RCC 7860 (cell line): ENCODE results near the gene LRMDA.

Source experiments
- DNase-seq: peaks from one replicate; pipeline ENCODE4 v3.0.0-alpha.2; 2015; ENCODE audit warnings: low spot score
- FAIRE-seq: peaks from 2 replicates; lab custom pipeline; 2012; peaks lifted over from hg19 to GRCh38; lab: Jason Lieb, UNC

The LRMDA gene

GRCh38 chr10:75928231-75928630 is 496.8 kb downstream of the LRMDA start:
- no peak for FAIRE-seq
- DNase-seq, result no peak

DNA sequence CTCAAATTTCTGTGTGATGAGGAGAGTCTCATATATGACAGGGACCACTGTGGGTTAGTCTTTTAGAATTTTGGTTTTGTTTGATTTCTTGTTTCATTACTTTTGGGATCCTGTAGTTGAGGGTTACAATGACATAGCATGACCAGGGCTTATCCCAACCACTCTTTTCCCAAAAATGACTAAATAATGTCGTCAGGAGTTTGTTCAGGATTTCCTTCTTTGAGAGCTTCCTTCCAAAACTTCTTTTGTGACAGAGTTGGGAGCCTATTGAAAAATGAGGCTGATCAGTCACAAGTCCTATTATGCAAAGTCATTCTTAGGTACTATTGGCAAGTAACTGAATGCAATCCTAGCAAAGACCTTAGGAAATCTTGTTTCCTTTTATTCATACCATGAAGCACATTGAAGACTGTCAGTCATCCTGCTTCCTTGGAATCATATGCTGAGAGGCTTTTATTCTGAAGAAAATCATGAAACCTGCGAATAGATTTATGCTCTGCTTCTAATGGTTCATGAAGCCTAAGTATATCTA is 498.3 kb downstream of the LRMDA start:
- FAIRE-seq (no peak), DNase-seq (no peak)

GRCh38 chr10:75932921-75933320 is 501.5 kb downstream of the LRMDA start:
- FAIRE-seq, result no peak
- no peak for DNase-seq

GRCh38 chr10:75935240-75935639 is 503.8 kb downstream of the LRMDA start:
- FAIRE-seq (no peak), DNase-seq (no peak)

DNA sequence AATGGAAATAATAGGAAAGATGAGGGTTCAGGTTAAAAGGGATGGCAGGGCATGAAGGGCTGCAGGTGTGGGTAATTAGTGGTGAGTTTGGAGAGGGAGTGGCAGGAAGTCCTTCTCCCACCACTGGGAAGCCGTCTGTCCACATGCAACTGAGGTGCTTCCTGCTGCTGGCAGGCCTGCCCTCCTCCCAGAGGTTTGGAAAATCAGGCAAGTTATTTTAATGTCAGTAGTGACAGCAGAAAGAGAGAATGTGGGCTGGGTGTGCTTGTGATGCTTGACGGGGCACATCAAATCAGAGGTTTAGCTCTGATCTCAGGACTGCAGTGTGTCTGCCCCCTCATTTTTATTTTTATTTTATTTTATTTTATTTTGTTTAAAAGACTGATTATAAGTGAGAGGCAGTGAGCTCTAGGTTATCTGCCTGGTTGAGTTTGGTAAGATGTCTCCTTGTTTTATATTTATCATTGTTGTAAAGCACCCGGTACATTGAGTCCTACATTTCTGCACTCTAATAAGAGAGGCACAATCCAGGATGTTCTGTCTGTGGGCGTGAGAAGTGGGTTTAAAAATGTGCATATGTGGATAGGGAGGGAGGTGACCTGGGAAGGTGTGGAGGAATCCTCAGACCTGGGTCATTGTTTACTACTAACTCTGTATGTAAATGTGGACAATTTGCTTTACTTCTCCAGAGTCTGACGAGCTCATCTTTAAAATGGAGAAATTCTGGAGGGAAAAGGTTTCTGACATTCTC is 504.4 kb downstream of the LRMDA start:
- FAIRE-seq (no peak), DNase-seq (no peak)

- FAIRE-seq (no peak), DNase-seq (no peak)
These were observed 505.4 kb downstream of the LRMDA start for GRCh38 chr10:75936841-75937240.

- no peak for DNase-seq
These were observed 506.4 kb downstream of the LRMDA start for GRCh38 chr10:75937823-75938222.

GRCh38 chr10:75938380-75939122 is 507.1 kb downstream of the LRMDA start:
- DNase-seq, result no peak
- FAIRE-seq, result no peak

More at GRCh38 chr10:75937823-75938222, 506.4 kb downstream of the LRMDA start:
- no peak for FAIRE-seq

GRCh38 chr10:75939541-75939940 is 508.1 kb downstream of the LRMDA start:
- FAIRE-seq (no peak), DNase-seq (no peak)

- FAIRE-seq (no peak), DNase-seq (no peak)
These were observed 509.3 kb downstream of the LRMDA start for GRCh38 chr10:75940742-75941141.

DNA sequence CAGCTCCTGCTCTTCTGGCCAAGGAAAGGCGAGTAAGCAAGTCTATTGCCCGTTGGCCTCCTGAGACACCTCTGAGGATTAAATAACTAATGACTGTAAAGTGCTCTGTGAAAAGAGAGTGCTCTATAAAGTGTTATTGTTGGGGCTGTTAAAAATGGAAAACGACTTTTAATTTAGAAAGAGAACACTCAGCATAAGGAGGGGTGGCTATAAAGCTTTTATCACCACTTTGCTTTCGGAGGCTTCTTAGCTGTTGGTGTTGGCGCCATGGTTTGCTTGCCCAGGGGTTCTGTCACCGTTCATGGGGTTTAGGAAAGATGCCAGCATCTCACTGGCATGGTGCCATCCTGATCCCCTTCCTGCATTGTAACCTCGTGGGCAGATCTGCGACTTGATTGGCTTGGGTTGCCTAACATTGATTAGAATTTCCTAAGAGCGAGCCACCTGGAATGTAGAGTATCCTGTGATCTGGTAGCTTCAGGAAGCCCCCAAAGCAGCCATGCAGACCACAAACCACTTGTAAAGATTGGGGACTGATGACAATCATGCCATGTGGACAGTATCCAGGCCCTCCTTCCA is 509.9 kb downstream of the LRMDA start:
- DNase-seq, result no peak
- FAIRE-seq, result no peak

DNA sequence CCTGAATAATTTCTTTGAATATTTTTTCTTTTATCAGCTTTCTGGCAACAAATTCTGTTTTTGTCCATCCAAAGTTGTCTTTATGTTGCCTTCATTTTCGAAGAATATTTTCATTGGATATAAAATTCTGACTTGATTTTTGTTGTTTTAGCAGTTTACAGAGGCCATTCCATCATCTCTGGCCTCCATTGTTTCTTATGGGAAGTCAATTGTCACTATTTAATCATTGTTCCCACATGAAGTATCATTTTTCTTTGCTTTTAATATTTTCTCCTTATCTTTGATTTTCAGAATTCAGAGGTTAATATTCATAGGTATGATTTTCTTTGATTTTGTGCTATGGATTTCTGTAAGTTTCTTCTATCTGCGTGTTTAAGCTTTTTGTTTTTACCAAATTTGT is 512.6 kb downstream of the LRMDA start:
- no peak for DNase-seq
- FAIRE-seq, result no peak

- DNase-seq (no peak), FAIRE-seq (no peak)
These were observed 517.2 kb downstream of the LRMDA start for GRCh38 chr10:75948583-75948982.

DNA sequence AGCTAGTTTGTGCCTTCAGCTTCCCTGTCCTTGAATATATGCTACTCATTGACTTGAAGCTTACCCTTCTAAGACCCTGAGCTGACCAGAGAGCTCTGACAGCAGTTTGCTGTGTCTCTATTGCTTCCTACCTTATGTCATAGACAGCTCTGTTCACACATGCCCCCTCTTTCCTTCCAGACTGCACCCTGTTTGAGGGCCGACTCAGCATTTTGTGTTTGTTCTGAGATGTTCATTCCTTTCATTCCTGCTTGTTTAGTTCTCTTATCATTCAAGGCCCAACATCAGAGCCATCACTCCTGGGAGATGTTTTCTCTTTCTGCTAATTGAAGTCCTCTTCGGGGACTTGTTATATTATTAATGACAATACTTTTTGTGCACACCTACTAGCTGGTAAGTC is 518.9 kb downstream of the LRMDA start:
- FAIRE-seq (no peak), DNase-seq (no peak)

DNA sequence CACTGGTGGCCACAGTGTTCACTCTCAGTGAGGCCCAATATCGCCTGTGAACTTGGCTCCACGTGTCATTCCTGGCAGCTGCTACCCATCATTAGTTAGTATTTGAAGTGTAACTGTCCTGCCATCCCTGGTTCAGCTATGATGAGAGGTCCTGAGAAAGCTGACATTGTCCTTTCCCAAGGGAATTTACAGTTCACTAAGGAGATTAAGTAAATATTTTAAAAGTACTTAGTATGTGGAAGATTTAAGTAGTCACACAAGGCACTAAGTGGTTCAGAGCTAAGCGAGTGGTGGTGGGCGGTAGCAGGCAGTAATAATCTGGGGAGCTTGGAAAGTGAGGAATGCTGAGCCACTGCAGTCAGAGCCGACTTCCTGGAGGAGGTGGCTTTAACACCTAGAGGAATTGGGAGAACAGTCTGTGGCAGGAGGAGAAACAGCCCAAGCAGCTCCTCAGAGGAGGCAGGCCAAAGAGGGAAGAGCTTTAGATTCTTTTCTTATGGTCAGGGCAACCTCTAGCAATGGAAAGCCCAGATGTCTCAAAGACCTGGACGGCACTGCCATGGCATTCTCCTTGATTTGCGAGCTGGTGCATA is 519.7 kb downstream of the LRMDA start:
- DNase-seq (no peak), FAIRE-seq (no peak)

DNA sequence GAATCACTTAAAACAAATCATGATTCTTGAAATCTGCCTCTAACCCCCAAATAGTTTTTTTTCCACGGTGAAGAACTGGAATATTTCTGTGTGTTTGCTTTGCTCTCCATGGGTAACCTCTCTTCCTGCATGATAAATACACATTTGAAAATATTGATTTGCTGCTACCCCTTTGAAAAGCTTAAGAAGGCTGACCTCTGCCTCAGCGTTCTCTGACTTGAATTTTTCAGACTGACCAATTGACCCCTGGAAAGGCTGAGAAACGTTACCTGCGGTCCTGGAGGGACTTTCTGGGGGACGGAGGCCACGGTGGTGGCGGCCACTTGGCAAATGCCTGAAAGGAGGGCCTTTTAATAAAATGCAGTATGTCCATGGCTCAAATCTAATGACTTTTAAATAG is 520.2 kb downstream of the LRMDA start:
- FAIRE-seq (no peak), DNase-seq (no peak)

DNA sequence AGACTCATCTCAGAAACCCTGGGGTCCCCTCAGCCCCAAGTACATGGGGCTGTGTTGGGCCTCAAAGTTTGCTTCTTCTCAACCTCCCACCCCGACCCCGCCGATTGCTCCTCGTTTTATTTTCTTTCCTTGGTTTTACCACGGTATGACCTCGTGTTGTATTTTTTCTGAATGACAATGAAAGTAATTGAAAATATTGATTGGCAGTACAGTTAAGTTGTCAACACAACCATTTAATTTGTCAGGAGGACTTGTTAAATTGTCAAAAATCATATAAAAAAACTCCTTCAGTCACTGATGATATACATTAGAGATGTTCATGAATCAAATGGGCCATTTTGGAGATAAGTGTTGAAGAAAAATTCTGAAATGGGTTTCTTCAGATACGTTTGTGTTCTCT is 520.7 kb downstream of the LRMDA start:
- DNase-seq (no peak), FAIRE-seq (no peak)

DNA sequence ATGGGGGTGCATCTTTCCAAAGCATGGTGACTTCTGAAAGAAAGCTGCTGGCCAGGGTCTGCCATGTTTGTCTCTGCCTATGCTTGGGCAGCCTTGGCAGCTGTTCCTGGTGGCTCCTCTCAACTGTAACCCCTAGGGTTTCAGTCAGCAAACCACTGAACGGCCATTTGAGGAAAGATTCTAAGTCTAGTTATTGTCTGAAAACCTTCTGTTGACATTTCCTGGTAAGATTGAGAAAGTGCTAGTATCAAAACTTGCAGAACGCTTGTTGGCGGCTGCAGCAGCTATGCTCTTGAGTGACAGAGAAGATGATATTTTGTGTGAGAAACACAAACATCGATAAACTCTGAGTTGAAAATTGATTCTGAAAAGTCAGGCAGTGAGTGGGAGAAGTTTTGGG is 523.1 kb downstream of the LRMDA start:
- DNase-seq (no peak), FAIRE-seq (no peak)

DNA sequence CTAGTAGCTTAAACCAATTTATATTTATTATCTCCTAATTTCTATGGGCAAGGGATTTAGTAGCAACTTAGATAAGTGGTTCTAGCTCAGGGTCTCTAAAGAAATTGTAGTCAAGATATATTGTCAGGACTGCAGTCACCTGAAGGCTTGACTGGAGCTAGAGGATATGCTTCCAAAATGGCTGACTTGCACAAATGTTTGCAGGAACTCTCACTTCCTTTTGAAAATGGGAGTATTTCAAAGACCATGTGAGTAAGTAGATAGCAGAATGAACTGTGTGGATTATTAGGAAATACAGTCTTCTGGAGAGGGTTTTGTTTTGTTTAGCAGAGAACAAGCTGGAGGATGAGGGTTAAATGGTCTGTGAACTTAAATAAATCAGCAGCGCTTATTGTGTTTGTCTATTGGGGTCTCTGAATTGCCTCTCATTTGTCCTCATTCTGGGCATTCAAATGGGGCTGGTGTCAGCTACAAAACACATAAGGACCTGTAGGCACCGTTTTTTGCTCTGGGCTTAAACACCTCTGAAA is 524.6 kb downstream of the LRMDA start:
- DNase-seq (no peak), FAIRE-seq (no peak)

- FAIRE-seq (no peak), DNase-seq (no peak)
These were observed 525.2 kb downstream of the LRMDA start for GRCh38 chr10:75956624-75957023.
